HepG2 (cell line): ENCODE results near the gene AP1M2. TPM values are rescaled to one million over a fixed set of nuclear protein-coding genes. Genes with fewer than 3 reads are reported as not detected.

ENCODE experiments used
- ATAC-seq: fragments of 200-7000 bp; cut with Tn5 transposase; 3 replicates; pipeline ENCODE4 v1.9.1; 2020; ENCODE audit warnings: mild to moderate bottlenecking, moderate library complexity
- Bru-seq: library from RNA; stranded (reverse); fragments of 400-500 nt; gene quantifications from one replicate; lab custom pipeline; 2021; lab: Mats Ljungman, UMichigan
- BruChase-seq, 2 experiments: library from RNA; stranded (reverse); fragments of 400-500 nt; gene quantifications; one replicate each; lab custom pipeline; 2021; lab: Mats Ljungman, UMichigan
- BruUV-seq: library from RNA; stranded (reverse); fragments of 400-500 nt; replicated peaks from 2 replicates; lab custom pipeline; 2021; lab: Mats Ljungman, UMichigan
- CTCF ChIA-PET: fragments of 300-600 bp; formaldehyde crosslinking; extraction: SDS; loops from one replicate; lab custom pipeline; 2021; ENCODE audit warnings: low total read pairs, inconsistent platforms, low intra/inter-chr PET ratio; lab: Yijun Ruan, JAX
- POLR2A ChIA-PET: fragments of 350-600 bp; sonication (Branson Sonifier 250); formaldehyde crosslinking; loops from one replicate; lab custom pipeline; 2020; ENCODE audit warnings: antibody characterized with exemption, inconsistent platforms; lab: Yijun Ruan, JAX
- DNase-seq: peaks from one replicate; pipeline ENCODE4 v3.0.0-alpha.2; 2015; ENCODE audit warnings: low spot score
- FAIRE-seq: peaks from 3 replicates; lab custom pipeline; 2011; peaks lifted over from hg19 to GRCh38; lab: Jason Lieb, UNC
- H2AFZ ChIP-seq: one replicate; pipeline ENCODE4 v1.6.1; 2011; ENCODE audit warnings: low read length, inconsistent platforms
- H3K27ac ChIP-seq: fragments of 300-600 bp; 3 replicates; pipeline ENCODE4 v1.8.0; 2011; ENCODE audit warnings: mixed run types, mild to moderate bottlenecking, mixed read lengths, low read length, inconsistent platforms; ENCODE audit not compliant: insufficient read depth; ENCODE audit errors: extremely low read length
- H3K27me3 ChIP-seq, 2 experiments: fragments of 200-600 bp in 1 of 2; 2 replicates in 1 of 2; 3 replicates in 1 of 2; pipeline versions ENCODE4 v1.6.0 to v1.8.0; 2011; ENCODE audit warnings: low read length in 2 of 2, mild to moderate bottlenecking in 2 of 2, moderate library complexity in 2 of 2, inconsistent platforms in 1 of 2; ENCODE audit not compliant: insufficient read depth in 2 of 2, control insufficient read depth in 1 of 2
- H3K36me3 ChIP-seq, 2 experiments: fragments of 200-600 bp in 1 of 2; replicated peaks in 1 of 2; 2 replicates in 1 of 2; 3 replicates in 1 of 2; pipeline versions ENCODE4 v1.5.1 to v1.8.0; 2011; ENCODE audit warnings: low read length in 2 of 2, inconsistent platforms in 1 of 2; ENCODE audit not compliant: insufficient read depth in 2 of 2, control insufficient read depth in 1 of 2
- H3K4me1 ChIP-seq: 2 replicates; pipeline ENCODE4 v1.5.1; 2012; ENCODE audit warnings: low read length, inconsistent platforms; ENCODE audit not compliant: insufficient read depth
- H3K4me2 ChIP-seq: 2 replicates; pipeline ENCODE4 v1.6.0; 2011; ENCODE audit warnings: low read depth, low read length, inconsistent platforms
- H3K4me3 ChIP-seq, 3 experiments: fragments of 200-600 bp in 1 of 3; sonication (generic), shearing (Covaris generic) in 1 of 3; replicated peaks in 1 of 3; 2 replicates each; pipeline ENCODE4 v1.5.1; 2011 to 2016; ENCODE audit warnings: low read length in 3 of 3, inconsistent platforms in 2 of 3, low read depth in 2 of 3, mild to moderate bottlenecking in 2 of 3, control low read depth in 1 of 3, mixed read lengths in 1 of 3; ENCODE audit not compliant: insufficient read depth in 1 of 3
- H3K79me2 ChIP-seq: one replicate; pipeline ENCODE4 v1.6.1; 2011; ENCODE audit warnings: low read length, inconsistent platforms; ENCODE audit not compliant: insufficient read depth
- H3K9ac ChIP-seq: 2 replicates; pipeline ENCODE4 v1.6.0; 2011; ENCODE audit warnings: mild to moderate bottlenecking, low read depth, low read length, inconsistent platforms; ENCODE audit not compliant: insufficient read depth
- H3K9me3 ChIP-seq: 2 replicates; pipeline ENCODE4 v1.5.1; 2012; ENCODE audit warnings: mild to moderate bottlenecking, low read length
- H4K20me1 ChIP-seq: 2 replicates; pipeline ENCODE4 v1.6.0; 2011; ENCODE audit warnings: inconsistent platforms, mild to moderate bottlenecking, low read length, moderate library complexity; ENCODE audit not compliant: insufficient read depth
- ASH2L ChIP-seq: fragments of 300-600, 200-600 bp; sonication (generic); IDR thresholded peaks from 2 replicates; pipeline ENCODE4 v1.7.0; 2017; ENCODE audit warnings: low read depth, mild to moderate bottlenecking, moderate library complexity, mixed read lengths, low read length; ENCODE audit not compliant: insufficient read length
- SKI ChIP-seq: fragments of 450-650 bp; IDR thresholded peaks from one replicate; pipeline ENCODE4 v1.6.1; 2018; ENCODE audit warnings: mild to moderate bottlenecking; ENCODE audit not compliant: partially characterized antibody
- SOX6 ChIP-seq, 2 experiments: fragments of 450-650 bp in 1 of 2; sonication (generic) in 1 of 2; formaldehyde crosslinking in 1 of 2; IDR thresholded peaks; 2 replicates each; pipeline versions ENCODE4 v1.4.0 to v1.6.1; 2017 to 2020; ENCODE audit warnings: antibody characterized with exemption in 1 of 2, mild to moderate bottlenecking in 1 of 2, missing genetic modification reagents in 1 of 2
- ZNF24 ChIP-seq: fragments of 450-650 bp; IDR thresholded peaks from 2 replicates; pipeline ENCODE4 v1.6.1; 2017; ENCODE audit warnings: antibody characterized with exemption, mild to moderate bottlenecking
- ZNF333 ChIP-seq: sonication (generic); formaldehyde crosslinking; IDR thresholded peaks from 2 replicates; pipeline ENCODE4 v1.4.0; 2020; ENCODE audit warnings: mild to moderate bottlenecking, missing genetic modification reagents, borderline replicate concordance
- ZNF609 ChIP-seq: sonication (generic); formaldehyde crosslinking; IDR thresholded peaks from 2 replicates; pipeline ENCODE4 v1.4.0; 2020; ENCODE audit warnings: mild to moderate bottlenecking, missing genetic modification reagents, borderline replicate concordance
- whole genome bisulfite sequencing: methylation state at CpG from one replicate; pipeline ENCODE4 v1.1.6; 2017; ENCODE audit warnings: low lambda C conversion rate; 5-methylcytosine and 5-hydroxymethylcytosine counted together
- in situ Hi-C: cut with HindIII; loops from 2 replicates; pipeline ENCODE4 v1.10.0; 2017; ENCODE audit warnings: low pct_unique_long_range_greater_than_20kb; ENCODE audit not compliant: extremely low pct_ligation_motif_present
- intact Hi-C: fragments of 100-400 bp; cut with micrococcal nuclease; formaldehyde crosslinking; loops from one replicate; pipeline ENCODE4 v1.10.0; 2022; ENCODE audit not compliant: unreplicated experiment
- long read RNA-seq, 2 experiments: library from RNA in 1 of 2; library from polyadenylated mRNA in 1 of 2; stranded (forward) in 1 of 2; unstranded in 1 of 2; transcript quantifications; one replicate each; pipeline ENCODE4 v2.0.0, GENCODE V29; 2019 to 2022
- polyA minus RNA-seq, 3 experiments: library from RNA; depleted of rRNA, polyadenylated mRNA; stranded (reverse); fragments of >200 nt; gene quantifications; 2 replicates each; pipeline ENCODE4 v1.2.3, GENCODE V29; 2011; ENCODE audit warnings: low replicate concordance in 1 of 3
- polyA plus RNA-seq, 8 experiments: library from polyadenylated mRNA; depleted of rRNA in 3 of 8; stranded (reverse) in 7 of 8; unstranded in 1 of 8; fragments of >200 nt; fragmentation: Illumina TruSeq in 4 of 8; extraction: Trizol in 4 of 8; gene quantifications; 2 replicates each; pipeline versions ENCODE4 v1.2.1 to v1.2.3, GENCODE V29; 2011 to 2016; ENCODE audit warnings: low read depth in 4 of 8, missing spikeins in 1 of 8, mixed read lengths in 1 of 8; ENCODE audit not compliant: insufficient read depth in 1 of 8
- total RNA-seq, 5 experiments: library from RNA; depleted of rRNA; stranded (reverse); fragments of >200 nt; fragmentation: Illumina TruSeq; extraction: Trizol; gene quantifications; 2 replicates each; pipeline ENCODE4 v1.2.3, GENCODE V29; 2016; ENCODE audit warnings: low read depth in 1 of 5

Gene AP1M2
- total RNA-seq (2016; rRNA removed; fragmentation: Illumina TruSeq; extraction: Trizol) (76.8 and 82.9 TPM in 2 replicates), polyA plus RNA-seq (2011; rRNA removed) (6.3 and 11.0 TPM in 2 replicates), polyA minus RNA-seq (2011; rRNA and poly(A)+ RNA removed; ENCODE audit: low replicate concordance) (5.0 and 16.3 TPM in 2 replicates), Bru-seq, nascent RNA (percentile 44 among the genes with signal in this experiment), BruChase-seq, experiment 1, labeled RNA remaining after a 6-hour chase (percentile 58 among the genes with signal in this experiment), BruChase-seq, experiment 2, labeled RNA remaining after a 2-hour chase (percentile 52 among the genes with signal in this experiment)
- total RNA-seq (2016; cell fraction: cytosol; rRNA removed; fragmentation: Illumina TruSeq; extraction: Trizol; ENCODE audit: low read depth), result 118 and 125 TPM in 2 replicates
- 76.9 and 81.0 TPM in 2 replicates for total RNA-seq (2016; cell fraction: insoluble cytoplasmic fraction; rRNA removed; fragmentation: Illumina TruSeq; extraction: Trizol)
- total RNA-seq (2016; cell fraction: membrane; rRNA removed; fragmentation: Illumina TruSeq; extraction: Trizol), result 155 and 171 TPM in 2 replicates
- total RNA-seq (2016; cell fraction: nucleus; rRNA removed; fragmentation: Illumina TruSeq; extraction: Trizol), result 20.9 and 33.5 TPM in 2 replicates
- 9.9 and 10.4 TPM in 2 replicates for polyA plus RNA-seq (2011; cell fraction: cytosol; rRNA removed)
- polyA plus RNA-seq (2011; cell fraction: nucleus; rRNA removed), result 5.0 and 7.5 TPM in 2 replicates
- 15.7 and 24.8 TPM in 2 replicates for polyA plus RNA-seq (2012)
- 112 and 122 TPM in 2 replicates for polyA plus RNA-seq (2016; cell fraction: cytosol; fragmentation: Illumina TruSeq; extraction: Trizol; ENCODE audit: low read depth)
- polyA plus RNA-seq (2016; cell fraction: insoluble cytoplasmic fraction; fragmentation: Illumina TruSeq; extraction: Trizol; ENCODE audit: low read depth), result 68.0 and 75.6 TPM in 2 replicates
- polyA plus RNA-seq (2016; cell fraction: membrane; fragmentation: Illumina TruSeq; extraction: Trizol; ENCODE audit: low read depth), result 140 and 148 TPM in 2 replicates
- 52.2 and 56.2 TPM in 2 replicates for polyA plus RNA-seq (2016; cell fraction: nucleus; fragmentation: Illumina TruSeq; extraction: Trizol; ENCODE audit: insufficient read depth, low read depth)
- polyA minus RNA-seq (2011; cell fraction: cytosol; rRNA and poly(A)+ RNA removed), result 3.0 and 5.1 TPM in 2 replicates
- polyA minus RNA-seq (2011; cell fraction: nucleus; rRNA and poly(A)+ RNA removed), result 1.2 and 3.2 TPM in 2 replicates
- long read RNA-seq, experiment 1, transcript AP1M2-203 (3 exons, 510 nt), result major isoform, 5 of 40 reads
- long read RNA-seq, experiment 1, partial matches to known transcripts, result 35 of 40 reads
- long read RNA-seq, experiment 1, other reads (novel, unspliced or antisense), result 0 of 40 reads
- long read RNA-seq, experiment 2, partial matches to known transcripts, result 32 of 37 reads
- long read RNA-seq, experiment 2, other reads (novel, unspliced or antisense), result 3 of 37 reads

- Histone ChIP-seq H3K9ac (no peak within 1 kb of the TSS), H2AFZ (no peak within 1 kb of the TSS), H3K4me2 (no peak within 1 kb of the TSS), H3K4me3 (no peak within 1 kb of the TSS), H3K27ac (no peak within 1 kb of the TSS), H3K4me1 (no peaks in the 10 kb centered on the region), H4K20me1 (no peaks in the 10 kb centered on the region), H3K79me2 (no peaks in the 10 kb centered on the region), H3K27me3 (peaks cover 3 to 21% of the 10 kb centered on the region in 2 experiments; a peak in 3 of 5 replicates), H3K9me3 (no peaks in the 10 kb centered on the region), H3K36me3 (no peaks in the 10 kb centered on the region)
- FAIRE-seq, result no peak
- intact Hi-C loops (no loop called here), in situ Hi-C loops (no loop called here)
- no peak for ATAC-seq
- BruUV-seq, result no TSS peak
- POLR2A ChIA-PET, result no interaction called here
- no peak for DNase-seq
- CTCF ChIA-PET, result no interaction called here
- TF ChIP-seq ZNF609 (CRISPR knock-in tag) (no peak), ASH2L (no peak), SKI (no peak), SOX6 (IDR thresholded peaks at IDR 0.05) (no peak), SOX6 (CRISPR knock-in tag; IDR thresholded peaks at IDR 0.05) (no peak), ZNF333 (CRISPR knock-in tag) (no peak), ZNF24 (no peak)
- TF ChIP-seq, all 625 proteins: peak for 0
- 54% methylated on average over 30 of the region's 35 CpGs for WGBS
Observed at GRCh38 chr19:10587022-10587838, at the start of gene AP1M2. Gene AP1M2 (minus strand): TSS chr19:10587312. CDS start chr19:10587231, 81 bp downstream.
